A673 (cell line): ENCODE data around the gene MIEF2. TPM values are rescaled to one million over a fixed set of nuclear protein-coding genes. Genes with fewer than 3 reads are reported as not detected.

Source experiments
- BruUV-seq: library from RNA; stranded (reverse); fragments of 400-500 nt; replicated peaks from 2 replicates; lab custom pipeline; 2021; lab: Mats Ljungman, UMichigan
- CTCF ChIA-PET: fragments of 300-600 bp; sonication (Branson Sonifier 250); formaldehyde crosslinking; loops from one replicate; lab custom pipeline; 2022; ENCODE audit warnings: antibody characterized with exemption; lab: Charles Lee
- POLR2A ChIA-PET: fragments of 300-600 bp; sonication (Branson Sonifier 250); formaldehyde crosslinking; loops from one replicate; lab custom pipeline; 2022; ENCODE audit warnings: antibody characterized with exemption; ENCODE audit not compliant: low non-redundant PET; lab: Charles Lee
- DNase-seq: peaks from one replicate; pipeline ENCODE4 v3.0.0-alpha.2; 2015; ENCODE audit warnings: low spot score
- H3K27ac ChIP-seq: fragments of 200-600 bp; sonication (generic); 2 replicates; pipeline ENCODE4 v1.5.1; 2016; ENCODE audit warnings: mixed run types, low read depth, mild to moderate bottlenecking, mixed read lengths, antibody characterized with exemption, low read length; ENCODE audit not compliant: poor library complexity, severe bottlenecking
- H3K27me3 ChIP-seq: fragments of 200-600 bp; sonication (generic); replicated peaks from 2 replicates; pipeline ENCODE4 v1.6.1; 2017; ENCODE audit warnings: mixed run types, low read depth, mild to moderate bottlenecking, mixed read lengths, antibody characterized with exemption, low read length; ENCODE audit not compliant: insufficient read depth, poor library complexity
- H3K36me3 ChIP-seq: fragments of 200-600 bp; sonication (generic); 2 replicates; pipeline ENCODE4 v1.6.1; 2016; ENCODE audit warnings: mixed run types, mild to moderate bottlenecking, mixed read lengths, antibody characterized with exemption, low read length; ENCODE audit not compliant: insufficient read depth, poor library complexity, severe bottlenecking
- H3K4me1 ChIP-seq: fragments of 200-600 bp; sonication (generic); 2 replicates; pipeline ENCODE4 v1.6.1; 2017; ENCODE audit warnings: mixed run types, mild to moderate bottlenecking, mixed read lengths, antibody characterized with exemption, low read length; ENCODE audit not compliant: insufficient read depth, poor library complexity, severe bottlenecking
- H3K4me3 ChIP-seq: fragments of 200-600 bp; sonication (generic); 2 replicates; pipeline ENCODE4 v1.5.1; 2016; ENCODE audit warnings: low read depth, mixed run types, mild to moderate bottlenecking, mixed read lengths, low read length; ENCODE audit not compliant: poor library complexity, severe bottlenecking
- H3K9me3 ChIP-seq: fragments of 200-600 bp; sonication (generic); 2 replicates; pipeline ENCODE4 v1.6.1; 2016; ENCODE audit warnings: mixed run types, low read depth, mild to moderate bottlenecking, mixed read lengths, antibody characterized with exemption, low read length; ENCODE audit not compliant: poor library complexity, severe bottlenecking
- CTCF ChIP-seq: fragments of 300-800, 200-600 bp; sonication (generic); conservative IDR thresholded peaks from 2 replicates; pipeline ENCODE4 v1.5.1; 2017; ENCODE audit warnings: low read depth, mild to moderate bottlenecking, antibody characterized with exemption, low read length, moderate library complexity, mixed read lengths
- EZH2 ChIP-seq: fragments of 200-600 bp; sonication (generic); IDR thresholded peaks from 2 replicates; pipeline ENCODE4 v1.6.1; 2017; ENCODE audit warnings: borderline replicate concordance, low read depth, mild to moderate bottlenecking, mixed read lengths, antibody characterized with exemption, low read length; ENCODE audit not compliant: poor library complexity, severe bottlenecking
- intact Hi-C: fragments of 100-400 bp; cut with micrococcal nuclease; formaldehyde crosslinking; loops from one replicate; pipeline ENCODE4 v1.10.0; 2022; ENCODE audit not compliant: unreplicated experiment
- total RNA-seq: library from RNA; stranded (reverse); gene quantifications from 2 replicates; pipeline ENCODE4 v1.2.3, GENCODE V29; 2021

Gene MIEF2
- total RNA-seq, 1 experiment from 2014 or later, result 8.1 TPM

GRCh38 chr17:18250259-18250658 is 10.2 kb upstream of the MIEF2 start:
- DNase-seq, result no peak
- H3K4me1 ChIP-seq, result no peaks in the 10 kb centered on the region
- no peaks in the 10 kb centered on the region for H3K27me3 ChIP-seq
- no peaks in the 10 kb centered on the region for H3K9me3 ChIP-seq
- no peak for TF ChIP-seq CTCF
- TF ChIP-seq EZH2, result no peak
- peaks cover 47% of the 10 kb centered on the region for H3K36me3 ChIP-seq
- intact Hi-C loops, result no loop called here
- no TSS peak for BruUV-seq
- H3K4me3 ChIP-seq, result no peak overlapping the region
- ChIA-PET POLR2A (no interaction called here), CTCF (no interaction called here)
- H3K27ac ChIP-seq, result no peak overlapping the region

GRCh38 chr17:18250708-18251107 is 9.8 kb upstream of the MIEF2 start:
- intact Hi-C loops, result no loop called here
- peaks cover 46% of the 10 kb centered on the region for H3K36me3 ChIP-seq
- ChIA-PET CTCF (no interaction called here), POLR2A (no interaction called here)
- TF ChIP-seq CTCF, result no peak
- TF ChIP-seq EZH2, result no peak
- BruUV-seq, result no TSS peak
- no peaks in the 10 kb centered on the region for H3K27me3 ChIP-seq
- H3K4me3 ChIP-seq, result no peak overlapping the region
- no peak for DNase-seq
- H3K4me1 ChIP-seq, result no peaks in the 10 kb centered on the region
- no peak overlapping the region for H3K27ac ChIP-seq
- H3K9me3 ChIP-seq, result no peaks in the 10 kb centered on the region

- intact Hi-C loops, result no loop called here
- no peaks in the 10 kb centered on the region for H3K9me3 ChIP-seq
- ChIA-PET CTCF (no interaction called here), POLR2A (no interaction called here)
- BruUV-seq, result no TSS peak
- no peak for DNase-seq
- no peak for TF ChIP-seq EZH2
- TF ChIP-seq CTCF, result no peak
- no peaks in the 10 kb centered on the region for H3K4me1 ChIP-seq
- no peaks in the 10 kb centered on the region for H3K27me3 ChIP-seq
- no peak overlapping the region for H3K27ac ChIP-seq
- H3K4me3 ChIP-seq, result no peak overlapping the region
- H3K36me3 ChIP-seq, result peaks cover 41% of the 10 kb centered on the region
Observed at GRCh38 chr17:18251204-18251603, 9.3 kb upstream of the MIEF2 start.
